GM10847 (cell line): ENCODE measurements around the gene PTPRJ.

Source experiments
- POLR2A ChIP-seq: IDR thresholded peaks from 2 replicates; pipeline ENCODE4 v1.6.1; 2011; ENCODE audit not compliant: insufficient read length; ENCODE audit errors: extremely low read depth

PTPRJ gene

GRCh38 chr11:48005831-48006270 lies 25.5 kb downstream of the PTPRJ start:
- TF ChIP-seq POLR2A: no peak

DNA sequence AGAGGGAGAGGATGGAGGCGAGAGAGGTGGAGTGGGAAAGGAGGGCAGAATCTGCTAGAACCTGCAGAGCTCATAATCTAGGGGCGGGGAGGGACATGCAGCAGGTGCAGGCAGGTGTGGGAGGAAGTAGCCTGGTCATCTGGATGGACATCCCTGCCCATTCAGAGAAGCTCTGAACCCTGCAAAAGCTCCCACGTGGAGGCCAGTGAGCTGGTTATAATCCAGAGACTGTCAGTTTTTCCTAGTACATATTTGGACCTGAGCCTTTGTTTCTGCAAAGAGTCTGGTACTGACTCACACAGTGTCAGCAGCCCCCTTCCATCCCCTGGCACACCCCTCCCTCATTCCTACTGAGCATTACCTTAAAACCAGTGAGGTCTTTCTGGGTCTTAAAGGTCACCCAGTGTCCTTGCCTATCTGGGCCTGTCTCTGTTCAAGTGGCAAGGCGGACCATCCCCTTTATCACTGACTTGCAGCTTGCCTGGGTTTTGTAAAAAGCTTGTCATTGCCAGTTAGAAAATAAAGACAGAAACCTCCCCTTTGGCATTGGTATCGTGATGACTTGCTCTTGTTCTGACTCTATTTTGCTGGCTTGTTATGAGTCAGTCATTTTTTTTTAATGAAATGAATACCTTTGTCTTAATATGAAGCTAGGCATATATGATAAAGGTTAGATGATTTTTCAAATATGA lies 26.1 kb downstream of the PTPRJ start:
- no peak for TF ChIP-seq POLR2A

DNA sequence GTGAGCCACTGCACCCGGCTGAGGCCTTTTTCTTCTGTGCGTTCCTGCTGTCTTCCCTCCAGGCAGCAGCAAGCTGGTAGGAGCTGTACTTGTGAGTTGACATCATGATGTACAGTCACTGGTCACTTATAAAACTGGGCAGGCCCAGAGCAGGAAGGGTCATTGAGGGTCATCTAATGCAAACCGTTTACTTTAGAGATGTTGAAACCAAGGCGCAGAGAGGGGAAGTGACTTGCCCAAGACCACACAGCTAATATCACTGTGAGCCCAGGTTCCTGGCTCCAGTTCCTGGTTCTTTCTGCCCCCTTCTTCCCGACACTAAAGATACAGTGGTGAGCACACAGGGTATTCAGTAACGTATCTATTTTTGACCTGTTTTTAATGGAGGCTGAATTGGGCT lies 27.3 kb downstream of the PTPRJ start:
- TF ChIP-seq POLR2A: no peak

DNA sequence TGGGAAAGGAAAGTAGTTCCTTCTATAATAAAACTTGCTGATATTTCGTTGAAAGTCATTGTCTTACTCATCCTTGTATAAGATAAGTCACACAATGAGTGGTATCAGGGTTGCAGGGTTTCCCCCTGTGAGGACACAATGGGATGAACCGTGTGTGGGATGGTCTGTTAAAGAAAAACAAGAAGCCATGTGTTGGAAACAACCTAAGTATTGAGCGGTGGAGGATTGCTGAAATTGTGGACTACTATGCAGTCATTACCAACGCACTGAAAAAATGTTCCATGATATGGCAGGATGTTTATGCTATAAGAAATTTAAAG lies 28.6 kb downstream of the PTPRJ start:
- no peak for TF ChIP-seq POLR2A

DNA sequence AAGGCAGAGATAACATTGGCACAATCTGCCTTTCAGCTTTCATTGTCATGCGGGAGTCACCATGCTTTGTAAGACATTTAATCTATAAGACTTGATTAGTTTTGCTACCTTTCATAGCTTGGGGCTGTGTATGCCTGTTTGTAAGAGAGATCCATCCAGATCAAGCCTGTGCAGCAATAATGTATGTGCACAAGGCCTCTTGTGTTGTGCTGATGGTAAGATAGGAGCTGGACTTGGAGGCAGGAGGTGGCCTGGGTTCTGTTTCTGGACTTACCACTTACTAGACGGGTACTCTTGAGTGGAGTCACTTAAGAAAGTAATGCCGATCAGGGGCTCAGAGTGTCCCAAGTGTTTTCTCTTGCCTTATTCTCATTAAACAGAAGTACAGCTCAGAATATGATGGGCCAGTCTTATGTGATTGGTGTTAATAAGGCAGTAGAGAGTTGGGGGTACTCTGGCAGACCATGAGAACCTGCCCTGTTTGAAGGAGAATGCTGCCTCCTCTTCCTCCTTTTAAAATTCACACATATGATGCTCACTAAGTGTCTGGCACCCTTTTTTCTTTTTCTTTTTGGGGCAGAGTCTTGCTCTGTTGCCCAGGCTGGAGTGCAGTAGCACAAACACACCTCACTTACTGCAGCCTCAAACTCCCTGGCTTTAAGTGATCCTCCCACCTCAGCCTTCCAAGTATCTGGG lies 30.9 kb downstream of the PTPRJ start:
- TF ChIP-seq POLR2A: no peak

DNA sequence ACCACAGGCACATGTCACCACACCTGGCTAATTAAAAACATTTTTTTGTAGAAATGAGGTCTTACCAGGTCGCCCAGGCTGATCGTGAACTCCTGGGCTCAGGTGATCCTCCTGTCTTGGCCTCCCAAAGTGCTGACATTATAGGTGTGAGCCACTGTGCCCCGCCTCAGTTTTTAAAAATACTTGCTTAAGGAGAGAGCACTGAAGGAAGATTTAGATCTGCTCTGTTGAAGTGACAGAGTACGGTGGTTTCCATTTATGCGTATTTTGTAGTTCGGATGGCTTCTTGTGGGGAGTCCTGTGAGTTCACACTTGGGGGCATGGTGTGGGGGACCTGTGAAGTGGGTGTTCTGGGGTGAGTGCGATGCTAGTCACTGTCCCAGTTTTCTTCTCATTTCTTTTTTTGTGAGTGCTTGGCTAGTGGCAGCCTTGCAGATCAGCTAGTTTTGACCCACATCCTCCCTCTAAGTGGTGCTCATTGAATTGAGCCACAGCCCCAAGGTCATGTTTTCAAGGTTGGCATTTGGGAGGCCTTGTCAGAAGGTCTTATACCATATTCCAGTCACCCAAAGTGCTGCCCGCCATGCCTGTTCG lies 31.5 kb downstream of the PTPRJ start:
- no peak for TF ChIP-seq POLR2A

DNA sequence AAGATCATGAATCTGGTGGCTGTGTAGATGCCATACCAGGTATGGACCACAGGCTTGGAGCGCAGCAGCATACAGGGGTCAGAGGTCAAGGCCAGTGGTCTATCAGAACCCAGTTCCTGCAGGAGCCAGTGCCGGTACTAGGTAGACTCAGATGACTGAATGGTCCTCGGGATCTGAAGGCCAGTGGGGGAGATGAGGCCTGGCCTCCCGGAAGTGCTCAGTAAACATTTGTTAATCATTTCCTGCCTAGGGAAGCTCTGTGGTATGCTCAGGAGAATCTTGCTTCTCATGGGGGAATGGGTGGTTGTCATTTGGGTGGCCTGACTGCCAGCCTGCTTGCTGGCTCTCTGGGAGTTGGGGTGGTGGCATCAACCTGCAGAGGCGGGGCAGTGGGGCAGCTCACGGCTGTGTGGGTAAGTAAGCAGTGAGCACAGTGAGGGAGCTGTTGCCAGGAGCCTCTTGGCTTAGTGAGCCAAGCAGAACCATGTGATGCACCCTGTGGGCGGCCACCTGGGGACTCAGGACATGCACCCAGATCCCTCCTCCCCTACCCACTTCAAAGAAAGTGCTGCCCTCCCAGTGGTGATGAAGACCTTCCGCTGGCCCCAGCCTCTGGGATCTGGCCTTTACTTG lies 33.0 kb downstream of the PTPRJ start:
- TF ChIP-seq POLR2A: no peak

GRCh38 chr11:48014917-48015316 lies 34.6 kb downstream of the PTPRJ start:
- TF ChIP-seq POLR2A: no peak

DNA sequence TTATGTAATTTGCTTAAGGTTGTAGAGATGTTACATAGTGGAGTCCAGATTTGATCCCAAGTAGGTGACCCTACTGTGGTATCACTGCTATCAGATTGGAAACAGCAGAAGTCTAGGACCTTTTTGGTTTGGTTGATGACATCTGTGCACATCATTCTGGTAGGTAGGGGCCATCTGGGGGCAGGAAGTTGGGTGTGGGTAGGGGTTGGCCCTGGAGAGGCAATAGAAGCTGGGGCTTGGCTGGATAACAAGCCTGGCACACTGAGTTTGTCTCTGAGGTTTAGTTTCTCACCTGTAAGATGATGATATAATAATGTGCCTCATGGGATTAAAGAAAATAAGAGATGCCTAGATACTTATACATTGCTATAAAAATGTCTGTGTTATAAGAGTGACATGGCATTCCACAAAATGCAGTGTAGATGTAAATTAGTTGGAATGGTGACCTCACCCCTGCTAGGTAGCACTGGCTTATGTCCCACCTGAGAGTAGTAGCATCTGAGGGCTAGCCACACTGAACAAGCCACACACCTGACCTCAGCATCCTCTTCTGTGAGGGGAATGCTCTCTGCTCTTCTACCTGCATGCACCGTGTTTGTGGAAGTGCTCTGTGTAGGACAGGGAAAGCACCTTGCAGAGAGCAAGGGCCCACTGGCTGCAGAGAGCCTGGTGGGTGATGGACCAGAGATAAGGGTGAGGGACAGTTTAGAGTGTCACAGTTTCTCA lies 36.9 kb downstream of the PTPRJ start:
- no peak for TF ChIP-seq POLR2A

- TF ChIP-seq POLR2A: no peak
Measured at GRCh38 chr11:48017831-48018527, 37.6 kb downstream of the PTPRJ start.

DNA sequence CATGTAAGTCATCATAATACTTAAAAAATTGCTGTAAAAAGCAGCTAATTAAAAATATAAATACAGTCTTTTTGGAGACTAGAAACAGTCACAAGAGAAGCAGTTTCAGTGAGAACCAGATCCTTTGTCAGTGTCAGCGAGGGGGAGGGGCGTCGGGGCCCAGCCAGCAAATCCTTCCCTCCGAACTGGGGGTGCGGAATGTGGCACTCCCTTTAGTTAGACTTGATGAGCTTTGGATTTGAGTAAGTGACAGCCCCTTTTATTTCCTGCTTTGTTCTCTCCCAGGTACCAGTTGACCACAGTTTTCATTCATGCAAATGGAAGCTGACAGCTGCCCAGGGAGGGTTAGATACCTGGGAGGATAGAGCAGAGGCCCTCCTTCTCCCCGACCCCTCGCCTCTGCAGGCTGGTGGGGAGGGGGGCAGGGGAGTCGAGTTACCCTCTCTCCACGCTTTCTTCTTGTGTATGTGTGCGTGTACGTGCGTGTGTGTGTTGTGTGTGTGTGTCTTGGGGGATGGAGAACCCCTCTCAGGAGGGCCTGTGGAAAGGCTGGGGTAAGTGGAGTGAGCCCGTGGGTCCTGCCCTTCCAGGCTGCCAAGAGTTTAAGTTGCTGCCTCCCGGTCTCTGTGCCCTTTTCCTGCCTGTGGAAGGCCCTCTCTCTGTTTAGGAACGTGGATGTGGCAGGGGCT lies 38.3 kb downstream of the PTPRJ start:
- no peak for TF ChIP-seq POLR2A

GRCh38 chr11:48019217-48019584 lies 38.8 kb downstream of the PTPRJ start:
- TF ChIP-seq POLR2A: no peak

- no peak for TF ChIP-seq POLR2A
Measured at GRCh38 chr11:48019595-48019994, 39.2 kb downstream of the PTPRJ start.

DNA sequence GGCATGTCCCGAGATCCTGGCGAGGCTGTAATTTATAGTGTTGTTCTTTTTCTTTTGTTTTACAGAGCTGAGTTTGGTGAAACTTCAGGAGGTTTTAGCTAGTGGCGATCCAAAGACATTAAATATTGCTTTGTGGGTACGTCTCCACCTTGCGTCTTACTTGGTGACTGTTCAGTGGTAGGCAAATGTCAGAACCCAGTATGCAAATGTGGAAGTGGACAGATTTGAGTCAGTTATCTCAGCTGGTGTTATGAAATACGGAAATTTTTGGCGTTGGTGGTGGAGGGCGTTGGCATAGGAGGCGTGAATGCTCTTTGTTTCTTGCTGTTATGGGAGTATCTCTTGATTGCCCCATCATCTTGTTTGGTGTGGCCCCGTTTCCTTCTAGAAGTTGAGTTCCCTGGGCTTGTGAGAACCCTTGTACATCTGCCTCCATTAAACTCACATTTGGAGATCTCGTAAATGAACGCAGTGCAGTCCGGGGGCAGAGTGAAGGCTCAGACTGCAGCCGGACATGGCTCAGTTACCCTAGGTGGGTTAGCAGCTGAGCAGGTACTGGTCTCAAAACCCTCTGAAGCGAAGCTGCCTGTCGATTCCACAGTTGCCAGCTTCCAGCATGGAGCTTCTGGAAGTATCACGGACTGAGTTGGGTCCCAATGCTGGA lies 39.9 kb downstream of the PTPRJ start:
- TF ChIP-seq POLR2A: no peak
